ENCODE results near the gene PLXDC1. TPM values are rescaled to one million over a fixed set of nuclear protein-coding genes. Genes with fewer than 3 reads are reported as not detected.

The PLXDC1 gene
- total RNA-seq, 2 donors from 2014 or later: 6.5 TPM; not detected in 1

- H3K27me3 ChIP-seq: no peaks in the 10 kb centered on the region
- TF ChIP-seq, protein P1, sequence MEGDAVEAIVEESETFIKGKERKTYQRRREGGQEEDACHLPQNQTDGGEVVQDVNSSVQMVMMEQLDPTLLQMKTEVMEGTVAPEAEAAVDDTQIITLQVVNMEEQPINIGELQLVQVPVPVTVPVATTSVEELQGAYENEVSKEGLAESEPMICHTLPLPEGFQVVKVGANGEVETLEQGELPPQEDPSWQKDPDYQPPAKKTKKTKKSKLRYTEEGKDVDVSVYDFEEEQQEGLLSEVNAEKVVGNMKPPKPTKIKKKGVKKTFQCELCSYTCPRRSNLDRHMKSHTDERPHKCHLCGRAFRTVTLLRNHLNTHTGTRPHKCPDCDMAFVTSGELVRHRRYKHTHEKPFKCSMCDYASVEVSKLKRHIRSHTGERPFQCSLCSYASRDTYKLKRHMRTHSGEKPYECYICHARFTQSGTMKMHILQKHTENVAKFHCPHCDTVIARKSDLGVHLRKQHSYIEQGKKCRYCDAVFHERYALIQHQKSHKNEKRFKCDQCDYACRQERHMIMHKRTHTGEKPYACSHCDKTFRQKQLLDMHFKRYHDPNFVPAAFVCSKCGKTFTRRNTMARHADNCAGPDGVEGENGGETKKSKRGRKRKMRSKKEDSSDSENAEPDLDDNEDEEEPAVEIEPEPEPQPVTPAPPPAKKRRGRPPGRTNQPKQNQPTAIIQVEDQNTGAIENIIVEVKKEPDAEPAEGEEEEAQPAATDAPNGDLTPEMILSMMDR (IDR thresholded peaks at IDR 0.05): no peak
- TF ChIP-seq POLR2A (IDR thresholded peaks at IDR 0.05): no peak
- no peak overlapping the region for H3K4me3 ChIP-seq
- H3K36me3 ChIP-seq (replicated peaks in 1 of 2; ENCODE audit: insufficient read depth in 1 of 2, low read depth in 2 of 2): no peaks in the 10 kb centered on the region
- peak overlapping the region in 1 of 4 donors; percentile 2 for H3K27ac ChIP-seq
- H3K4me1 ChIP-seq: no peaks in the 10 kb centered on the region
- 79 to 89% methylated on average over 12 to 13 of the region's 13 CpGs for WGBS, 2 donors
- ATAC-seq (no peak), DNase-seq (peak in 1 of 4 donors; percentile 32)
- no peaks in the 10 kb centered on the region for H3K9me3 ChIP-seq
- intact Hi-C loops (cut with DNase I): no loop called here
These were observed 136.5 kb downstream of the PLXDC1 start for GRCh38 chr17:39014795-39015545.

GRCh38 chr17:39014044-39014794 is 137.2 kb downstream of the PLXDC1 start:
- 74 to 83% methylated on average over 4 of the region's 4 CpGs for whole genome bisulfite sequencing, 2 donors
- no peak overlapping the region for H3K4me3 ChIP-seq

More at GRCh38 chr17:39014044-39014794, 137.2 kb downstream of the PLXDC1 start:
- H3K9me3 ChIP-seq: no peaks in the 10 kb centered on the region
- DNase-seq (no peak), ATAC-seq (no peak)
- H3K36me3 ChIP-seq (replicated peaks in 1 of 2; ENCODE audit: insufficient read depth in 1 of 2, low read depth in 2 of 2): no peaks in the 10 kb centered on the region
- intact Hi-C loops (cut with DNase I): no loop called here
- no peaks in the 10 kb centered on the region for H3K4me1 ChIP-seq
- no peak overlapping the region for H3K27ac ChIP-seq
- TF ChIP-seq POLR2A (IDR thresholded peaks at IDR 0.05): no peak
- TF ChIP-seq, protein P1 (IDR thresholded peaks at IDR 0.05): no peak
- H3K27me3 ChIP-seq: no peaks in the 10 kb centered on the region

Small RNA genes within 50 kb of the gene (small RNA-seq; reads per million reads assigned to genes)
- gene AC091178.1: not detected

Other genes with a start within 250 kb of the PLXDC1 start
- gene FBXO47, start 184.2 kb downstream of the PLXDC1 start, total RNA-seq: not detected
- under 1 TPM in 1 of 2 donors, not detected in 1; 0.26 TPM for gene ARL5C, start 14.5 kb upstream of the PLXDC1 start, total RNA-seq
- gene CACNB1, start 46.0 kb upstream of the PLXDC1 start, total RNA-seq: 1 to 10 TPM; 2.3 TPM
- 1,000 to 10,000 TPM; 1,534 to 2,029 TPM for gene RPL19, start 48.6 kb upstream of the PLXDC1 start, total RNA-seq
- gene STAC2, start 74.3 kb upstream of the PLXDC1 start, total RNA-seq: not detected
- gene FBXL20, start 250.0 kb upstream of the PLXDC1 start, total RNA-seq: 10 to 100 TPM in 1 of 2 donors, 1 to 10 TPM in 1; 6.7 to 11.9 TPM

Data from body of pancreas (tissue), 4 donors.